ENCODE results near the gene SLC52A3. TPM values are rescaled to one million over a fixed set of nuclear protein-coding genes. Genes with fewer than 3 reads are reported as not detected.
A peak's percentile ranks its signal among the peaks of the same experiment; 100 is the strongest.
"Not testable (repeated sequence)": the region's sequence is repeated elsewhere in the genome, so short reads cannot be mapped to it uniquely, and the experiment has no call there.

Gene SLC52A3
- total RNA-seq, 1 donor from 2014 or later: 6.7 TPM

DNA sequence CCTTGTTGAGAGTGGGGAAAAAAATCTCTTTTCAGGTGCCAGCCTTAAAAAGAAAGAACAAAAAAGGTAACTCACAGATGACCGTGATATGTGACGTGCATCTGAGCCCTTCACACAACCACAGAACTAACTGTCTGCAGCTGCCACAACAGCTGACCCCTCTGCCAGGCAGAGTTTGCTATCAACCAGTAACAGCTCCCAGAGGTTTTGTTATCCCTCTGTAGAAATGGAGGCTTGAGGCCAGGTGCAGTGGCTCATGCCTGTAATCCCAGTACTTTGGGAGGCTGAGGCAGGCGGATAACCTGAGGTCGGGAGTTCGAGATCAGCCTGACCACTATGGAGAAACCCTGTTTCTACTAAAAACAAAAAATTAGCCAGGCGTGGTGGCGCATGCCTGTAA is 42.8 kb downstream of the SLC52A3 start:
- ATAC-seq: no peak

- not testable (repeated sequence) for ATAC-seq
Measured at GRCh38 chr20:724797-725196, 43.5 kb downstream of the SLC52A3 start.

- peak; percentile 70 for ATAC-seq
Measured at GRCh38 chr20:723756-724155, 44.5 kb downstream of the SLC52A3 start.

GRCh38 chr20:722822-723644 is 45.3 kb downstream of the SLC52A3 start:
- no peak for ATAC-seq

- no peak for ATAC-seq
Measured at GRCh38 chr20:721876-722275, 46.4 kb downstream of the SLC52A3 start.

DNA sequence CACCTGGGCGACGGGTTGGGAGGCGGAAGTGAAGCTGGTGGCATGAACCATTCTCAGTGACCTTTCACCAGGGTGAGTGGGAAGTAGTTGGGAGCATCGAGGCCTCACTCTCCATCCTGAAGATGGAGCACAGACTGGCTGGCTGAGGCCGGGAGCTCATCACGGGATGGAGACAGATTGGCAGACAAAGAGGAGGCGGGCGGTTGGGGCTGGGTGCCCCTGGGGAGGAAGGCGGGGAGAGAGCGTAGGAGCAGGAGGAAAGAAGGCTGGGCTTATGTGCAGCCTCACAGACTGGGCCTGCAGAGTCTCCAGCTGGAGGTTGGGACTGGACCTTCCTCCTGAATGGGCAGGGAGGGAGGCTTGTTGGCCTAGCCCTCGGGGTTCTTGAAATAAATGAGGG is 48.5 kb downstream of the SLC52A3 start:
- no peak for ATAC-seq

- ATAC-seq: no peak
Measured at GRCh38 chr20:719068-719467, 49.2 kb downstream of the SLC52A3 start.

GRCh38 chr20:717832-718231 is 50.5 kb downstream of the SLC52A3 start:
- no peak for ATAC-seq

- no peak for ATAC-seq
Measured at GRCh38 chr20:717271-717670, 51.0 kb downstream of the SLC52A3 start.

DNA sequence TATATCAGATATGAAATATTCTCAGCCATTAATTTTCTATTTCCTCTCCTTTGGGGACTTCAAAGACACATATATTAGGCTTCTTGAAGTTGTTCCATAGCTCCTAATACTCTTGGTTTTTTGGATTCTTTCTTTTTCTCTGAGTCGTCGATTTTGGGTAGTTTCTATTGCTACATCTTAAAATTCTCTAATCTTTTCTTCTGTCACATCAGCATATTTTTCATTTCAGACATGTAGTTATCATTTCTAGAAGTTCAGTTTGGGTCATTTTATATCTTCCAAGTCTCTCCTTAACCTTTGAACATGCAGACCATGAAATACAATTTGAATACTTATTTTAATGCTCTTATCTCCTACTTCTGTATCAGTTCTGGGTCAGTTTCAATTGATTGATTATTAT is 53.8 kb downstream of the SLC52A3 start:
- ATAC-seq: no peak

DNA sequence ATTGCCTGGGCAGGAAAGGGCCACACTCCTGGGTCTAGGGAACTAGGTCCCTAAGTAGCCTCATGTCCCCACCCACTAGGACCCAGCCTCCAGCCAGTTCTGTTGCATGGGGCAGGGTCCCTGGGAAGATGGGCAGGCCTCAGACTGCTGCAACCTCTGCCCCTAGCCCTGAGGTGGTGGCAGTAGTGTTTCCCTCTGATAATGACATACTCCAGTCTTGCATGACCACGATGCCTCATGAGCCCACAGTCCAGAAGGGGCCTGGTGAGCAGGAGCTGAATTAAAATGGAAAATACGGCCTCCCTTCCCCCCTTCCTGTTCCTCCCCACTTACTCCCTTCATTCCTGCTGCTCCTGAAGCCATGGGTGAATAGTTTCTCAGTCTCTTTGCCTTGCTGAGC is 56.7 kb downstream of the SLC52A3 start:
- peak; percentile 25 for ATAC-seq

DNA sequence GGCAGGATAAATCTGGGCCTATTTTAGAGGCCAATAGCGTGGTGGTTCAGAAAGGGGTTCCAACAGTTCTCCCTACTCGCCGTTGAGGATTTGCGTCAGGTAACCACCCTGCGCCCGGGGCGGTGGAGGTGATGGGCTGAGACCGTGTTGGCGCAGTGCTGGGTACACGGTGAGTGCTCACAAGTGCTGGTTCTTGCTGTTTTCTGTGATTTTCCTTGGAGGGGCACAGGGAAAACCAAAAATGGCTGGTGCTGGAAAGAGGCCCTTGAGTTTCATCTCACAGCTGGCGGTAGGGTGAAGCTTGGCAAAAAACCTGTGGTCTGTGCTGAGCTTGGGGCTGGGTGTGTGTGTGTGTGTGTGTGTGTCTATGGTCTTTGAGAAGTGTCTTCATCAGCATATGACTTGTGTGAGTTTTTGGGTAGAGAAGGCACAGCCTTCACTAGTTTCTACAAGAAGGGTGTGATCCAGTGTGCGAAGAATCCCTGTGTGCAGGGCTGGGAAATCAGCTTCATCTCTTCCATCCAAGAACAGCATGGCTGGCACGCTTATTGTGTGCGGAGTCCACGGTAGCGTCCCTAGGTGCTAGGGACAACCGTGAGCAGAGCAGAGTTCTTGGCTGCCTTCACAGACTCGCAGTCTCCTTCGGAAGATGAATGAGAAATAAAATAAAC is 57.4 kb downstream of the SLC52A3 start:
- no peak for ATAC-seq

Other genes with a start within 250 kb of the SLC52A3 start
- gene CSNK2A1, start 224.7 kb downstream of the SLC52A3 start, total RNA-seq: 83.4 TPM
- not detected for gene TCF15, start 158.2 kb downstream of the SLC52A3 start, total RNA-seq
- 34.7 TPM for gene SRXN1, start 115.3 kb downstream of the SLC52A3 start, total RNA-seq
- not detected for gene SCRT2, start 92.7 kb downstream of the SLC52A3 start, total RNA-seq
- gene FAM110A, start 65.2 kb upstream of the SLC52A3 start, total RNA-seq: 32.8 TPM
- 0.08 TPM for gene ANGPT4, start 147.8 kb upstream of the SLC52A3 start, total RNA-seq
- not detected for gene RSPO4, start 233.8 kb upstream of the SLC52A3 start, total RNA-seq